Heart right ventricle (tissue), 16 donors: Measurements from ENCODE around the gene SMCO3. TPM values are rescaled to one million over a fixed set of nuclear protein-coding genes. Genes with fewer than 3 reads are reported as not detected.
"Not testable (repeated sequence)": the region's sequence is repeated elsewhere in the genome, so short reads cannot be mapped to it uniquely, and the experiment has no call there.

ENCODE experiments used
- ATAC-seq, 8 donors: fragments of 200-7000 bp; cut with Tn5 transposase; one replicate each; pipeline ENCODE4 v1.9.1; 2020; ENCODE audit warnings: mild to moderate bottlenecking in 8 of 8, moderate library complexity in 8 of 8, moderate number of reproducible peaks in 1 of 8
- DNase-seq, 2 donors: peaks; one replicate each; pipeline ENCODE4 v3.0.0-alpha.2; 2020
- H3K27ac ChIP-seq, 10 donors: fragments of 200-600 bp; sonication (generic) in 2 of 10; one replicate each; pipeline versions ENCODE4 v1.5.0 to v1.8.0; 2020 to 2022; ENCODE audit warnings: mild to moderate bottlenecking in 3 of 10
- H3K27me3 ChIP-seq, 7 donors: fragments of 200-600 bp; one replicate each; pipeline ENCODE4 v1.8.0; 2021 to 2022; ENCODE audit warnings: mild to moderate bottlenecking in 2 of 7
- H3K36me3 ChIP-seq, 9 donors: fragments of 200-600 bp; sonication (generic) in 1 of 9; one replicate each; pipeline versions ENCODE4 v1.5.0 to v1.8.0; 2020 to 2022; ENCODE audit warnings: mild to moderate bottlenecking in 2 of 9
- H3K4me1 ChIP-seq, 9 donors: fragments of 200-600 bp; sonication (generic) in 1 of 9; one replicate each; pipeline versions ENCODE4 v1.5.0 to v1.8.0; 2020 to 2022; ENCODE audit warnings: mild to moderate bottlenecking in 4 of 9
- H3K4me3 ChIP-seq, 10 donors: fragments of 200-600 bp; sonication (generic) in 2 of 10; one replicate each; pipeline versions ENCODE4 v1.5.0 to v1.8.0; 2020 to 2022; ENCODE audit warnings: mild to moderate bottlenecking in 7 of 10, moderate library complexity in 2 of 10
- H3K9me3 ChIP-seq, 11 donors: fragments of 200-600 bp in 10 of 11; sonication (generic) in 2 of 11; one replicate each; pipeline versions ENCODE4 v1.5.0 to v1.8.0; 2013 to 2022; ENCODE audit warnings: mild to moderate bottlenecking in 2 of 11, control low read depth in 1 of 11, moderate library complexity in 1 of 11
- CTCF ChIP-seq, 9 donors: fragments of 200-600 bp; sonication (generic) in 2 of 9; IDR thresholded peaks; one replicate each; pipeline versions ENCODE4 v1.5.0 to v1.8.0; 2021 to 2022; ENCODE audit warnings: antibody characterized with exemption in 9 of 9, mild to moderate bottlenecking in 5 of 9, moderate library complexity in 1 of 9
- WGBS, 2 donors: extraction: QIAGEN DNeasy Blood & Tissue Kit; methylation state at CpG; one replicate each; pipeline ENCODE4 v1.1.7; 2013; ENCODE audit warnings: inconsistent platforms in 1 of 2; 5-methylcytosine and 5-hydroxymethylcytosine counted together
- intact Hi-C, 10 donors: fragments of 100-400 bp; cut with DNase I; formaldehyde crosslinking; loops; one replicate each; pipeline versions ENCODE4 v1.11.1 to v1.14.2; 2022
- polyA plus RNA-seq, 2 donors: library from polyadenylated mRNA; stranded (reverse); fragments of 200-250 nt; gene quantifications; one replicate each; pipeline ENCODE4 v1.2.3, GENCODE V29; 2013
- total RNA-seq, 10 donors: library from RNA; stranded (reverse); fragmentation: NEBNext Ultra II Directional in 3 of 10; extraction: Animal tissue kit (Norgen Biotek cat#: 25700) in 3 of 10; gene quantifications; one replicate each; pipeline versions ENCODE4 v1.2.1 to v1.2.4, GENCODE V29; 2021 to 2023
- donor health status: Arrhythmogenic right ventricular cardiomyopathy.
- donor health status: ischemic (EF 13 %, LVEDD 7.1; RV severe dilation, severe dysfunction).
- donor health status: healthy with polysubstance abuse.
- donor health status: DM: no; HTN: yes; CAD: no.
- donor health status: DM: no; HTN: no; CAD: no.
- donor health status: ischemic (EF 25% LVEDD 6.9; RV normal size, moderate dysfunction).
- donor health status: ischemic (EF 25% LVEDD 5.7; RV mildly dilated, moderate dysfunction).
- donor health status: healthy.
- donor health status: DM: yes; HTN: yes; CAD: no.
- donor health status: Ischemic cardiomyopathy.
- donor health status: ischemic (EF 35%, LVEDD 5.7; RV mildly dilated, moderate dysfunction).
- donor health status: nonischemic (EF 11% LVEDD 7.7; RV severe dilation, severe dysfunction).
- donor health status: DM: yes; HTN: yes; CAD: no.
- donor health status: PGD.
- donor health status: ischemic (EF 29% LVEDD 5.4; RV normal size, mild dysfunction).
- donor health status: nonischemic (EF 23%, LVEDD 6.1; RV moderate dilation, normal function).

SMCO3 gene
- total and polyA plus RNA-seq, 12 donors: 0.10 to 1.3 (median 0.12) TPM; not detected in 5

DNA sequence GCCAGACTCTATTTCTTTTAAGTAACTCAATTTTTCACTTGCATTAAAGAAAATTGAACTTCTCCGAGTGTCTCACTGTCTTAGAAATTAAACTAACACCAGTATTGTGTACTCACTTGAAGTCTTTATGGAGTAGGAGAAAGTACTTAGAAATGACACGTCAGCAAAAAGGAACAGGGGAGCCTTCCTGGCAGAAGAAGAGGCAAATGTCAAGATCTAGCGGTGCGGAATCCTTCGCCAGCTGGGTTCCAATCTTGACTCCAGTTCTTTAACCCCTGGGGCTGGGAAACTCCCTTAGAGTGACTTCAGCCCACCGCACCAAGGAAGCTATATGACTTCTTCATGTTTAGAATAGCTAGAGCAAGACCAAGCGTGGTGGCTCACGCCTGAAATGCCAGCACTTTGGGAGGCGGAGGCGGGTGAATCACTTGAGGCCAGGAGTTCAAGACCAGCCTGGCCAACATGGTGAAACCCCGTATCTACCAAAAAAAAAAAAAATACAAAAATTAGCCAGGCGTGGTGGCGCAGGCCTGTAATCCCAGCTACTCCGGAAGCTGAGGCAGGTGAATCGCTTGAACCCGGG lies 45.1 kb downstream of the SMCO3 start:
- peaks cover 0 to 16% (median 0%) of the 10 kb centered on the region in 9 donors for H3K36me3 ChIP-seq
- TF ChIP-seq CTCF (IDR thresholded peaks at IDR 0.05): no peak
- peak overlapping the region in 9 of 10 donors; percentile 89 to 98 (median 94) for H3K27ac ChIP-seq
- H3K27me3 ChIP-seq: no peaks in the 10 kb centered on the region
- H3K9me3 ChIP-seq: peaks cover 0 to 16% (median 5%) of the 10 kb centered on the region in 11 donors
- WGBS, 2 donors: 56 to 62% methylated on average over 16 of the region's 16 CpGs
- peaks cover 4 to 46% (median 21%) of the 10 kb centered on the region in 9 donors for H3K4me1 ChIP-seq
- ATAC-seq (no peak), DNase-seq (no peak)
- intact Hi-C loops: no loop called here
- H3K4me3 ChIP-seq: peak overlapping the region; percentile 51 to 94 (median 73)

DNA sequence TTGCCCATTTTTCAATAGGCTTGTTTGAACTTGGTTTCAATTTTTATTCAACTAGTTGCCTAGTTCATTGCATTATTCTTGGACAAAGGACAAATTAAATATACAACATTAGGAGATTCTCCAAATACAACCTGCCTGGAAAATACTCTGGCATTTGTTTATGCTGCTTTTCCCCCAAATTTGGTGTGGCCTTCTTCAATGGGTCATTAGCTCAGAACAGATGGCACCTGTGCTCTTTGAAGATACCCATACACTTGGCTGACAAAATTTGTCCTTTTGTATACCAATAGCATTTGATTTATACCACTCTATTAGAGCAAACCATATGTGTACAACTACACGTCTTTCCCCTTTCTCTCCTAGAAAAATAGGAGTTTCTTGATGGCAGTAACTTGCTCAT lies 46.4 kb downstream of the SMCO3 start:
- Histone ChIP-seq H3K4me1 (peaks cover 0 to 34% (median 16%) of the 10 kb centered on the region in 9 donors), H3K27me3 (no peaks in the 10 kb centered on the region), H3K4me3 (no peak overlapping the region), H3K36me3 (peaks cover 0 to 16% (median 0%) of the 10 kb centered on the region in 9 donors), H3K27ac (no peak overlapping the region), H3K9me3 (peaks cover 0 to 16% (median 5%) of the 10 kb centered on the region in 11 donors)
- intact Hi-C loops: no loop called here
- WGBS, 2 donors: 87 to 92% methylated on average over 1 of the region's 1 CpG
- no peak for TF ChIP-seq CTCF (IDR thresholded peaks at IDR 0.05)
- ATAC-seq: no peak
- no peak for DNase-seq

DNA sequence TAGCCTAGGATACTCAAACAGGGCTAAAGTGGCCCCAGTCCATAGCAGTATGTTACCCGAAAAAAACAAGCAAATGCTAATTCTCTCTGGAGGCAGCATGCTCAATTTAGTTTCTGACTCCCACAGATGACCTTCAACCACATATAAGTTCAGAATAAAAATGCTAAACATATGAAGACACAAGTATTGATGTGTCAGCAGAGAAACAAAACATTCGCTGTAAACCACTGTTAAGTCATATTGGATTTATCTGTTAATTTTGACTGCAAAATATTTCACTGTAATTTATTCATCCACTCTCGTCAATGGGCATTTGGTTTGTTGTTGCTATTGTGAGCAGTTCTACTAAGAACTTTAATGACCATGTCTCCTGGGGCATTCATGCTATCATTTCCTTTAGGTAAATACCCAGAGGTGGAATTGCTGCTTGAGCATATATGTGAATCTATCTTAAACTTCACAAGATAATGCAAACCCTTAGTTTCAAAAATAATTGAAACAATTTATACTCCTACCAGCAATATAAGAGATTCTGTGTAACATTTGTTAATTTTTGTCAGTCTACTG lies 47.2 kb downstream of the SMCO3 start:
- intact Hi-C loops: no loop called here
- Histone ChIP-seq H3K4me3 (no peak overlapping the region), H3K4me1 (peaks cover 0 to 30% (median 16%) of the 10 kb centered on the region in 9 donors), H3K9me3 (peaks cover 0 to 16% (median 5%) of the 10 kb centered on the region in 11 donors), H3K27ac (no peak overlapping the region), H3K27me3 (no peaks in the 10 kb centered on the region), H3K36me3 (peaks cover 0 to 21% (median 0%) of the 10 kb centered on the region in 9 donors)
- no peak for TF ChIP-seq CTCF (IDR thresholded peaks at IDR 0.05)
- whole genome bisulfite sequencing, 2 donors: 89 to 97% methylated on average over 3 of the region's 3 CpGs
- ATAC-seq (no peak), DNase-seq (no peak)

DNA sequence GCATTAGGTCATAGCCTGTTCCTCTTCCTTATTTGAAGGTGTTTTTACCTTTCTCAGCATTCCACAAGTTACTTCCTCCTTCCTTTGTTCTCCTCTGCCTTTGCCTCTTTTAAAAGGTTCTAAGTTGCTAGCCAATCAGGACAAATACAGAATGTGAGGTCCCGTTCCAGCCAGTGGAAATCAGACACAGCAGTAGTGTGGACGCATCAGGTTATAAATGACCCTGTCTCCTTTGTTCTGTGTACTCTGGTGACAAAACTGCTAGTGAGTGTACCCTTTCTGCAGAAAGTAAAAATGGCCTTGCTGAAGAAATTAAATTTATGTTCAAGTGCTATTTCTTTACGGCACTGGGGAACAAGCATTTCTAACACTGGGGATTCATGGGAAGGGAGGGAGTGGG lies 48.0 kb downstream of the SMCO3 start:
- peaks cover 0 to 24% (median 14%) of the 10 kb centered on the region in 9 donors for H3K4me1 ChIP-seq
- H3K4me3 ChIP-seq, H3K27me3 ChIP-seq, DNase-seq, intact Hi-C loops, ATAC-seq, H3K27ac ChIP-seq: not testable (repeated sequence)
- WGBS, 2 donors: 94 to 97% methylated on average over 3 of the region's 3 CpGs
- peaks cover 0 to 21% (median 0%) of the 10 kb centered on the region in 9 donors for H3K36me3 ChIP-seq
- peaks cover 0 to 16% (median 5%) of the 10 kb centered on the region in 11 donors for H3K9me3 ChIP-seq

- 95 to 97% methylated on average over 2 of the region's 2 CpGs for WGBS, 2 donors
- TF ChIP-seq CTCF (IDR thresholded peaks at IDR 0.05): no peak
- intact Hi-C loops: no loop called here
- Histone ChIP-seq H3K36me3 (peaks cover 0 to 21% (median 0%) of the 10 kb centered on the region in 9 donors), H3K27ac (no peak overlapping the region), H3K27me3 (no peaks in the 10 kb centered on the region), H3K9me3 (peaks cover 0 to 18% (median 5%) of the 10 kb centered on the region in 11 donors), H3K4me1 (peaks cover 0 to 24% (median 13%) of the 10 kb centered on the region in 9 donors), H3K4me3 (no peak overlapping the region)
- no peak for DNase-seq
- no peak for ATAC-seq
Measured at GRCh38 chr12:14765398-14765797, 48.6 kb downstream of the SMCO3 start.

- DNase-seq, intact Hi-C loops, H3K27ac ChIP-seq, H3K4me3 ChIP-seq, H3K27me3 ChIP-seq, ATAC-seq, H3K36me3 ChIP-seq, H3K4me1 ChIP-seq: not testable (repeated sequence)
- H3K9me3 ChIP-seq: peaks cover 0 to 11% (median 0%) of the 10 kb centered on the region in 11 donors
- 95% methylated on average over 6 of the region's 6 CpGs for WGBS, 2 donors
Measured at GRCh38 chr12:14759711-14760280, 54.2 kb downstream of the SMCO3 start.
